HG03565 (cell line): ENCODE measurements around the gene CNIH3.
"Not testable (repeated sequence)": the region's sequence is repeated elsewhere in the genome, so short reads cannot be mapped to it uniquely, and the experiment has no call there.

Experiments
- ATAC-seq: cut with Tn5 transposase; IDR thresholded peaks from one replicate; pipeline ENCODE4 v1.9.1; 2021; ENCODE audit warnings: mild to moderate bottlenecking, moderate library complexity; ENCODE audit not compliant: unreplicated experiment

CNIH3 gene

DNA sequence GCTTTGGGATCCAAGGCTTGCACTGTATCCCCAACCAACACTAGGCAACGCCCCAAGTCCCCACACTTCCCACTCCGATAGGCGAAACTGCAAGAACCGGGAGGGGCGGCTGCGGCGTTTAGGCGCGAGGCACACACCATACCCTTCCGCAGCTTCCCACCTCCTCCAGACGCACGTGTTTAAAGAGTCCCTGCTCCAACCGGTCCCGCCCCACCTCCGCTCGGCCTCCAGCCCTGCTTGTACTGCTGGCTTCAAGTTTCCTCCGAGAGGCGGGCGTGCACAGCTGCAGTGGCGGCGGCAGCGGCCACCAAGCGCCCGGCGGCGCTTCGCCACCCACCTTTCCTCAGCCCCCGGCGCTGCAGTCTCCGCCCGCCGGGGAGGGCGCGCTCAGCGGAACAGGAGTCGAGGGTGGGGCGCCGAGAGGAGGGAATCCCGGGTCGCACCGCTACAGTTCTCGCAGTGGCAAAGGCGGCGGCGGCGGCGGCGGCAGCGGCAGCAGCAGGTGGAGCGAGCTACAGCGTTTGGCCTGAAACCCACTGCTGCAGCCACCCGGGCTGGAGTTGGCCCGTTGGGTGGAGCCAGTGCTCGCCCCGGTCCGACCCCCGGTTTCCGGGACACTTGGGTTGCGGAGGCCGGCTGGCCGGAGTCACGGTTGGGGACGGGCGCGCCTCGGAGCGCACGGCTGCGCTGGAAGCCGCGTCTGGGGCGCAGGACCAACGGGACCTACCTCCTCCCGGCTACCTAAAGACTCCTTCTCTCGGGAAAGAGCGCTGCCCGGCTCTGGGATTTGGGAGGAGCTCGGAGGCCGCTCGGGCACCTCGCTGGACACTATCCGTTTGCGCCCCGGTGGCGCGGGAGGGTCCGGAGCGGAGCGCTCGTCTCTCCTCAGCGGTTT is at the start of gene CNIH3:
Gene CNIH3, plus strand, starts transcription at position 457 of the 895 bp plus-strand sequence. CDS start 858 bp downstream, outside the sequence.
- ATAC-seq = no peak

DNA sequence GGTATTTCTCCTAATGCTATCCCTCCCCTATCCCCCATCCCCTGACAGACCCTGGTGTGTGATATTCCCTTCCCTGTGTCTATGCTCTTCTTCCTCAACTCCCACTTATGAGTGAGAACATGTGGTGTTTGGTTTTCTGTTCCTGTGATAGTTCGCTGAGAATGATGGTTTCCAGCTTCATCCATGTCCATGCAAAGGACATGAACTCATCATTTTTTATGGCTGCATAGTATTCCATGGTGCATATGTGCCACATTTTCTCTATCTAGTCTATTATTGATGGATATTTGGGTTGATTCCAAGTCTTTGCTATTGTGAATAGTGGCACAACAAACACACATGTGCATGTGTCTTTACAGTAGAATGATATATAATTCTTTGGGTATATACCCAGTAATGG is 49.6 kb upstream of the CNIH3 start:
- not testable (repeated sequence) for ATAC-seq

DNA sequence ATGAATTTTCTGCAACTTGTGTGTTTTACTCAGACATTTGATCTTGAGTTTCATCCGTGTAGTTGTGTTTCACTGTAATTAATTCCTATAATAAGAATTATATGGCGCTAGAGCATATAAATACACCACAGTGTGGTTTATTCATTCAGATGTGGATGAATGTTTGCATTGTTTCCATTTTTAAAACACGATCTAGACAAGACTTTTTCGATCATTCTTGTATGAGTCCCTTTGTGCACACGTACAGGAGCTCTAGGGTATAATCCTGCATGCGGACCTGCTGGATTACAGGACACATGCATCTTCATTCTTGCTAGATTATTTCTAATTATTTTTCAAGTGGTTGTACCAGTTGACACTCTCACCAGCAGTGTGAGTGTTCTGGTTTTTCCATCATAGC is 46.8 kb upstream of the CNIH3 start:
- no peak for ATAC-seq

DNA sequence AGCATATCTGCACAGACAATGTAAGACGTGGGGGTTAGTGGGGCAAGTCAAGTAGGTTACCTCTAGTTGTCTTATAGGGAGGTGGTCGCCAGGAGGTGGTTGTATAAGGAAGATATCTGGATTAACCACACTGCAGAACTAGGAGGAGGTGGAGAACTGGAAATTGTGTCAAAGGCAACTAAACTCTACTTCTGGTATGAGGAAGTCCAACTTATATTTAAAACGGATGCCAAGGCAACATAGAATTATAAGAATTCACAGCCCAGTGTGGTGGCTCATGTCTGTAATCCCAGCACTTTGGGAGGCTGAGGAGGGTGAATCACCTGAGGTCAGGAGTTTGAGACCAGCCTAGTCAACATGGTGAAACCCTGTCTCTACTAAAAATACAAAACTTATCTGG is 44.1 kb upstream of the CNIH3 start:
- ATAC-seq = not testable (repeated sequence)

DNA sequence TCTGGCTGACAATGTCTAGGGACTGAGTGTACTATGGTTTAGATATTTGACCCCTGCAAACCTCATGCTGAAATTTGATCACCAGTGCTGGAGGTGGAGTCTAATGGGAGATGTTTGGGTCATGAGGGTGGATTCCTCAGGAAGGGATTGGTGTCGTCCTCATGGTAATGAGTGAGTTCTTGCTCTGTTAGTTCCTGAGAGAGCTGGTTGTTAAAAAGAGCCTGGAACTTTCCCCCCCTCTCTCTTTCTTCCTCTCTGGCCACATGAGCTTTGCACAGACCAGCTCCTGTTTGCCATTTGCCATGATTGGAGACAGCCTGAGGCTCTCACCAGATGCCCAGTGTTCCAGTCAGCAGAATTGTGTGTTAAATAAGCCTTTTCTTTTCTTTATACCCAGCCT is 36.6 kb upstream of the CNIH3 start:
- no peak for ATAC-seq

DNA sequence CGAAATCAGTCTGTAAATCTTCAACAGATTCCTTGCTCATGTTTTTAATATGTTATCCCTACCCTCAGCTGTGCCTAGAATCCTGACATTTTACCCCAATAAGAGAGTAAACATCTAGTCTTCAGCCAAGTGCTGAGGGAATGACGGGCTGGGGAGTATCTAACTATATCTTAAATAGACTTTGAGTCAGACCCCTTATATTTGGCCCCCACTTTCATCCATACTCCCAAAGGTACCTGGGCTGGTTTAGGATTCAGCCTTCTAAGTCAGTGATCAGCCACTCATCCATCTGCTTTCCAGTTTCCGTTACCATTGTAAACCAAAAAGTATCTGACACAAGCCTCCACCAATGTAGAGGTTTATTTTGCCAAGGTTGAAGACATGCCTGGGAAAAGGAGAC is 36.1 kb upstream of the CNIH3 start:
- no peak for ATAC-seq

DNA sequence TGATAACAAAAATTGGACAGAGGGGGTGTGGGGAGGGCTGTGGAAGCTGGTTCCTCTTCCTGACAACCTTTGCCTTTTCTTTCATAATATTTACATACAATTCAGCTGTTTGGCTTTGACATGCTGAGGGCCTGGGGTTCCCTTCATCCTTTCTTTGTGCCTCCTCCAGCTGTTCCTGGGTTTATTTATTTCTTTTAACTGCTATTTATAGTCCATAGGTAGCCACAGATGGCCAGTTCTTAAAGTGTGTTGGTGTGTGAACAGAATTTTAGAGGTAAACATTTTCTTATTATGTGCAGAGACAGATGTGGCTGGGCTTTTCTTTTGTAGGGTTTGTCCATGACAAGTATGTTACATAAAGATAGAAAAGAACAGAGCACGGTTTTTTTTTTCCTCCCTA is 34.1 kb upstream of the CNIH3 start:
- no peak for ATAC-seq

DNA sequence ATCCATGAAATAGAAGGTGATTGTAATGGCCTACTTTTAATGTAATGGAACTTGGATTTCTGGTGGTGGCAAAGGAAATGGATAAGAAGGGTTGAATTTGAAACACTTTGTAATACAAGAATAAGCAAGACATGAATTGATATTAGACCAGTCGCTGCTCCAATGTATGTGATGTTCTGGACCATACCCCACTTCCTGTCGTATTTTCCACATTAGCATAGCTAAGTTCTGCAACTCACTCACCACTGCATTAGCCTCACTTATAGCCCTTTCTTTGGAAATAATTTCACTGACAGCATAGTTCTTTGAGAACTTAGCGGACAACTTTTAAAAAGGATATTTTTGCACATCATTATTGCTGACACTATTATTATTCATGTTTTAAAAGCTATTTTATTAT is 32.3 kb upstream of the CNIH3 start:
- no peak for ATAC-seq

DNA sequence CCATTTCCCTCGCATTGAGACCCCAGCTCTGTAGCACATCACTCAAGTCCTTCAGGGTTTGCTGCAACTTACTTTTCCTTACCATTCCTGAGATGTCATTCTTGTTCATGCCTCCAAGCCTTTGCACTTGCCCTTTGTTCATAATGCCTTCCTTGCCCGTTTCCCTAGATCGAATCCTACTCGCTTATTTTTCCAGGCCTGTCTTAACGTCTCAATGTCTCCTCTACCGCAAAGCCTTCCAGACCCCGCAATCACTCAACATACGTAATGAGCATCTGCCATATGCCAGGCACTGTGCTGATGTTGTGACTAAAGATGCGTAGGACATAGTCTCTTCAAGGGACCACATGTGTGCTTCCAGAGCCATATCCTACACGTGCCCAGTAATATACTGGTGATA is 31.1 kb upstream of the CNIH3 start:
- no peak for ATAC-seq

DNA sequence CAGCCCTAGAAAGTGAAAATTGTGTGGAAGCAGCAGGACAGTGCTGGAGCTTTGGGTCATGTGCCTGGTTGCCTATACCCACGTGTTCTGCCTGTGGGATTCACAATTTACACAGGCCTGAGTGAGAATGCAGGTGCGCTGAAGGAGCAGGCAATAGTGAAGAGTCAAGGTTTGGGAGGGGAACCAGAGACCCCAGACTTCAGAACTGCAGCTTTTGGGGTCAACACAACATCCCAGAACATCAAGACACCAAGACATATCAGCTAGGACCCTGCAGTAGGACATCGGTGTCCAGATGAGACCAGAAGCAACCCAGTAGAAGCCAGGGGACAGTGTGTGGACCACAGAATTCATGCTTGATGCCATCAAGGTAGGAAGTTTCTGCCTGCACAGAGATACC is 29.1 kb upstream of the CNIH3 start:
- ATAC-seq = no peak

DNA sequence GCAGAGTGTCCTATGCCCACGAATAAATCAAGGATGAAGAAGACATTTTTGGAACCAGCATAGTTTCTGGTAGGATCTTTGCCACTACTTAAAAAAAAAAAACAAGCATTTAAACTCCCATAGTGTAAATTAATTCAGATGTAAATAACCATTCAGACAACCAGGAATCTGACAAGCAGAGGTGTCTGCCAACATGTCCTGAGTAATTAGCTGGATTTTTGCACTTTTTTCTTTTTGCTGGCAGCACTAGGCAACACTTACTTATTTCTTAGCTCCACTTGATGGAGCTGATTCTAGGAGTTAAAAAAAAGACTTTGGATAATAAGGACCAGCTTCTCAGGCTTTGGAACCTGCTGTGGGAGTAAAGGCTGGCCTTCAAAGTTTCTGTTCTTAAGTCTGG is 27.6 kb upstream of the CNIH3 start:
- no peak for ATAC-seq

DNA sequence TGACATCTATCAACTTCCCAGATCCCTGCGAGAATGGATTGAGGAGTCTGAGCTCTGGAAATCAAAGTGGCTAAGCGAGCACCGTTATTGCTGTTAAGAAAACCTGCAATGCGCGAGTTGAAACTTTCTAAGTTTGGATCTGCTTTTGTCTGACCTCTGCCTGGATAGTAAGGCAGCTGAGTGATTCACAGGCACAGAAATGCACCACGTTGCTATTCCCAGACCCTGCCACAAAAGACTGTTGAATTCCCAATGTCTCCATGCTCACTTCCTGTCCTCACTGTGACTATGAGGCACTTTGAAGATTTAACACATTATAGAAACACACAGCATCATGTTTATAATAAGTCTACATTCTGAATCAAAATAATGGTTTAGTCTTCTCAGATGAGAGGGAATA is 27.1 kb upstream of the CNIH3 start:
- ATAC-seq = no peak

DNA sequence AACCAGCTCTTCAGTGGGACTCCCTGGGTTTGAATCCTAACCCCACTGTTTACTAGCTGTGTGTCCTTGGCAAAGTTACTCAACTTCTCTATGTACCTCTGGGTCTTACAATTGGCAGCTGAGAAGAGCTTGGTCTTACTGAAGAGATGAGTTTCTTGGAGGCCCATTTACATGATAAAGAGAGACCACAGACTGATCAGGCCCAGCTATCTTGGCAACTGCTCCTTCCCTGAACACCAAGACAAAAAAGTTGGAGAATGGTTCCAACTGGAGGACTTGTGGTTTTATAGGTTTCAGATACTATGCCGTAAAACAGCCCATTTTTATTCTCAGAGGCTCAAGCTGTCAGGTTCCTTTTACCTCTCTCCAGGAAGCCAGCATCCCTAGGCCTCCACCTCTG is 24.8 kb upstream of the CNIH3 start:
- no peak for ATAC-seq

DNA sequence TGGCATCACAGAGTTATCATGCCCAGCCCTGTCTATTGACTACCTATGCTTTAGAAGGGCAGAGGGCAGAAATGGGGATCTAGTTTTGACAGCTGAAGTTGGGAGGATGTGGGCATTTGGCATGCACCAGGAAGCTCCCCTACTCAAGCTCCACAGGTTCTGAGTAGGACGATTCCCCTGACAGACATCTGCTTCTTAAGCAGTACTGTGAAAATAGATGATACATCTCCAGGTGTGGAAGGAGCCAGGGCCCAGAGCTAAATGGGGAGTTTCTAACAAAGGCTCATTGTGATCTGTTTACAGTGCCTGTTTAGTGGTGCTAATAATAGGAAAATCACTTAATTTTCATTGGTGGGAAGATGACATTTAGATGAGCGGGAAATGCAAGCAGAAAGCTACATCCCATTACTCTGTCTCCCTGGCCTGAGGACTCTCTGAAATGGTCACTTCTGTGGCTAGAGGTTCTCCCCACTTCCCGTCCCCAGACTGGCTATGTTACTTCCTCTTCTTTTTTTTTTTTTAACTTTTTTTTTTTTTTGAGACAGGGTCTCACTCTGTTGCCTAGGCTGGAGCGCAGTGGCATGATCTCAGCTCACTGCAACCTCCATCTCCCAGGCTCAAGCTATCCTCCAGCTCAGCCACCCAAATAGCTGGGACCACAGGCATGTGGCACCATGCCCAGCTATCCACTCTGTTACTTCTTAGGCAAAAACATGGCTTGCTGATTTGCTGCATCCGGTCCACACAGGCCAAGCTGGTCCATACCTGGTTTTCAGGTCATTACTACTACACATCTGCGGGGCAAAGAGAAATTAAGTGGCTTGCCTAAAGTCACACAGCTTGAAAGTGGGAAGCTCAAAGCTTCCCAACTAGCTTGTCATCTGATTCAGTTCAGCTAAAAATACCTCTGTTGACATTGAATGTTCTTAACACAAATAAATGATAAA is 23.2 kb upstream of the CNIH3 start:
- no peak for ATAC-seq

DNA sequence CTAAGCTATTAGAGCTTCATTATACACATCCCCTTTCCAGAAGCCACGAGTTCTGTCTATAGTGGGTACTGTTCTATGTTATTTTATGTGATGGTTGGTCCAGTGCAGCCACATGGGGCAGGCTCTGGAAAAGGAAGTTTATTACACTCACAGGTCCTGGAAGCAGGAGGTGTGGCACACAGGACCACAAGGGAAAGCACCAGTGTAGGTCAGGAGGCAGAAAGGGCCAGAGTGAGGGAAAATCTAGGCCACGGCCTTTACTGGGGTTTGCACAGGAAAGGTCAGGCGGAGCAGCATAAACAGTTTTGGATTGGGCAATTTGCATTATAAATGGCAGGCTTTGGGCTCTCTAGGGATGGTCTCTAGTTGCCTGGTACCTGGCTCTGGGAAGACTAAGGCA is 21.8 kb upstream of the CNIH3 start:
- ATAC-seq = no peak

DNA sequence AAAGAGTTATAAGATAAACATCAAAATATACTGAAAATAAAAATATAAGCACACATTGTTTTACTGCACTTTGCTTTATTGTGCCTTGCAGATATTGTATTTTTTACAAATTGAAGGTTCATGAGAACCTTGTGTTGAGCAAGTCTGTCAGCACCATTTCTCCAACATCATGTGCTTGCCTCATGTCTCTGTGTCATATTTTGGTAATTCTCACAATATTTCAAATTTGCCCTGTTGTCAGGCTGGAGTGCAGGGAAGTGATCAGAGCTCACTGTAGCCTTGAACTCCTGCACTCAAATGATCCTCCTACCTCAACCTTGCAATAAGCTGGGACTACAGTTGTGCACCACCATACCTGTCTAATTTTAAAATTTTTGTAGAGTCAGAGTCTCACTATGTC is 21.3 kb upstream of the CNIH3 start:
- ATAC-seq = no peak

DNA sequence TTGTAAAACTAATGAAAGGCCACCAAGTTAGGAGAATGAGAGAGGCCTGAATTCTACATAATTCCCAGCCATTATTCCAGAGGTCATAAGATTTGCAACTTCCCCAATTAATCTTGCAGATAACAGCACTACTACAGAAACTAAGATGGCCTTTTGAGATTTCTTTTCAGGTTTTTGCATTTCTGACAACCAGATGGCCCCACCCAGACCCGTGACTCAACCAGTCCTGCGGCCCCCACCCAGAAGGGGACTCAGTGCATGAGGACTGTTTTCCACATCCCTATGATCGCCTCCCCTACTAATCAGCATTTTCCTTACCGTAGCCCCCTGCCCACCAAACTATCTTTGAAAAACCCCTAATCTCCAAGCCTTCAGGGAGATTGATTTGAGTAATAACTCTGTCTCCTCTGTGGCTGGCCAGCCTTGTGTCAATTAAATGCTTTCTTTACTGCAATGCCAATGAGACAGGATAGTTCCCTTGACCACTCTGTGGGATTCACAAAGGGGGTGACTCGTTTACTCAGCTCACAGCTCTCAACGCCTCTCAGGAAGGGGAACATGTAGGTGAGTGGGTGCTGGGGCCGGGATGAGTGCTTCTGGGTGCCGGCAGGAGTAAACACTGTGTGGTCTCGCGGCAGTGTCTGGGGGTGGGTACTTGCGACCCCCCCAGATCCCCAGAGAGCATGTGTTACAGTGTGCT is 10.5 kb upstream of the CNIH3 start:
- no peak for ATAC-seq

DNA sequence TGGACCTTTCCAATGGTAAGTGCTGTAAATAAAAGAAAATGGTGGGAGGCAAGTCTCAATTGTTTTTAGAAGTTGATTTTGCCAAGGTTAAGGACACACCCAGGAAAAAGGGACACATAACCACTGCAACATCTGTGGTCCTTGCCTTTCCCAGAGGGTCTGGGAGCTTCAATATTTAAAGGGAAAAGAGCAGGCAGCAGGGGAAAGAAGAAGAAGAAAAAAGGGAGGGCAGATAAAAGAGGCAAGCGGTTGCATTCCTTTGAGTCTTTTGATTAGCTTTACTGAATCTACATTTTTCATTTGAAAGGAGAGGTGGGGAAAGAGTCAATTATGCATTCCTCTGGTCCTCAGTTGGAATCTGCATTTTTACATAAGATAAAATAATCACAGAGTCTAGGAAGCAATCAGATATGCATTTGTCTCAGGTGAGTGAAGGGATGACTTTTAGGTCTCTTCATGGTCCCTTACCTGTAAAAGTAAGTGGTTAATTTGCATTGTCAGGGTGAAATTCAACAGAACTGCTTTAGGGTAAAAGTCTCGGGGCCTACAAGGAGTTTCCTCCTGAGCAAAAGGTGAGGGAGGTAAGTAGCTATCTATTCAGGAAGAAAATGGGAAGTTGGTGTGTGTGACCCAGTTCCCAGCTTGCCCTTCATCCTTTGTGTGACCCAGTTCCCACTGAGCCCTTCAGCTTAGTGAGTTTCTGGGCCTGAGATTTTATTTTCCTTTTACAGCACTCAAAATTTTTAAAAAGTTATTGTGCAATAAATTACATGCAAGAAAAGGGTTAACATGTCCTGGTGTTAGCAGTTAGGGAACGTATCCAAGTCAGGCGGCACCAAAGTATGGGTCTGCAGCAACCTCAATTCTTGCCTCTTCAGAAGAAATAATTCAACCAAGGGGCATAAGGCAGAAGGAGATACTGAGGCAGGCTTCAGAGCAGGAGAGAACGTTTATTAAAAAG is 8.6 kb upstream of the CNIH3 start:
- ATAC-seq = no peak

DNA sequence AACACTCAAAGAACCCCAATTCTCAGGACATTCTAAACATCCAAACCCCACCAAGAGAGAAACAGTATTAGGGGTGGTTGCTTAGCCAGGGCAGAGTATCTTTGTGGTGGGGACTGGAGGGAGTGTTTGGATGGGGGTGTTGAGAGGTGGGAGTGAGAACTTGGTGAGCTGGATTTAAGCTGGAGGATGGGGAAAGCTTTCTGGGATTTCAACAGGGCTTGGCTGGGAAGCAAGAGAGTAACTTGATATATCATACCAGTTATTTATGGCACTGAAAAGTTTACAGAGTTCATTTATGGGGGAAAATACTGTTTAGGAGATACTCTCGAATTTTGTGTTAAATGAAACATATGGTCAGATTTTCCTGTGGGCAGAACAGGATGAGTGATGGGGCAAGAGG is 6.8 kb upstream of the CNIH3 start:
- ATAC-seq = no peak

DNA sequence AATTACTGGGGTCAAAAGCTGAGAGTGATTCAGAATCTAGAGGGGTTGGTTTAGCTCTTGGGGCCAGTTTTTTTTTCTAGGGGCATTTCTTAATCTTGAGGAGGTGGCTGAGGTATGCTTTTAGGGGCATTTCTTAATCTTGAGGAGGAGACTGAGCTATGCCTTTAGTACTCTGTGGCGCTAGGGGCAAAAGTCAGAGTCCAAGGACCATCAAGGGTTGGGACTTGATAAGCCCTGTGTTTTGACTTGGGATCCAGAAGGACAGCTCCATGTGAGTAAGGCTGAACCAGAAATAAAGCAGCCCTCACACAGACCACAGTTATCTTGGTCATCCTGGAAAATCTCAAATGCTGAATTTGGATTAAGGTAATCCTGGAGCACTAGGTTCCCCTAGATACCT is 3.9 kb upstream of the CNIH3 start:
- no peak for ATAC-seq
